ENCODE data around the gene PSMA5. TPM values are rescaled to one million over a fixed set of nuclear protein-coding genes. Genes with fewer than 3 reads are reported as not detected.

Gene PSMA5
- total RNA-seq, 4 donors from 2014 or later: 29.7 to 69.3 (median 50.4) TPM

- no peak for TF ChIP-seq POLR2A (IDR thresholded peaks at IDR 0.05)
- TF ChIP-seq, protein P1, sequence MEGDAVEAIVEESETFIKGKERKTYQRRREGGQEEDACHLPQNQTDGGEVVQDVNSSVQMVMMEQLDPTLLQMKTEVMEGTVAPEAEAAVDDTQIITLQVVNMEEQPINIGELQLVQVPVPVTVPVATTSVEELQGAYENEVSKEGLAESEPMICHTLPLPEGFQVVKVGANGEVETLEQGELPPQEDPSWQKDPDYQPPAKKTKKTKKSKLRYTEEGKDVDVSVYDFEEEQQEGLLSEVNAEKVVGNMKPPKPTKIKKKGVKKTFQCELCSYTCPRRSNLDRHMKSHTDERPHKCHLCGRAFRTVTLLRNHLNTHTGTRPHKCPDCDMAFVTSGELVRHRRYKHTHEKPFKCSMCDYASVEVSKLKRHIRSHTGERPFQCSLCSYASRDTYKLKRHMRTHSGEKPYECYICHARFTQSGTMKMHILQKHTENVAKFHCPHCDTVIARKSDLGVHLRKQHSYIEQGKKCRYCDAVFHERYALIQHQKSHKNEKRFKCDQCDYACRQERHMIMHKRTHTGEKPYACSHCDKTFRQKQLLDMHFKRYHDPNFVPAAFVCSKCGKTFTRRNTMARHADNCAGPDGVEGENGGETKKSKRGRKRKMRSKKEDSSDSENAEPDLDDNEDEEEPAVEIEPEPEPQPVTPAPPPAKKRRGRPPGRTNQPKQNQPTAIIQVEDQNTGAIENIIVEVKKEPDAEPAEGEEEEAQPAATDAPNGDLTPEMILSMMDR (IDR thresholded peaks at IDR 0.05): no peak
- H3K27me3 ChIP-seq: no peaks in the 10 kb centered on the region
- no peaks in the 10 kb centered on the region for H3K36me3 ChIP-seq
- no peak overlapping the region for H3K27ac ChIP-seq
- DNase-seq: no peak
- no peaks in the 10 kb centered on the region for H3K9me3 ChIP-seq
- H3K4me1 ChIP-seq: no peaks in the 10 kb centered on the region
- no peak overlapping the region for H3K4me3 ChIP-seq
Measured at GRCh38 chr1:109441069-109441468, 14.8 kb upstream of the PSMA5 start.

DNA sequence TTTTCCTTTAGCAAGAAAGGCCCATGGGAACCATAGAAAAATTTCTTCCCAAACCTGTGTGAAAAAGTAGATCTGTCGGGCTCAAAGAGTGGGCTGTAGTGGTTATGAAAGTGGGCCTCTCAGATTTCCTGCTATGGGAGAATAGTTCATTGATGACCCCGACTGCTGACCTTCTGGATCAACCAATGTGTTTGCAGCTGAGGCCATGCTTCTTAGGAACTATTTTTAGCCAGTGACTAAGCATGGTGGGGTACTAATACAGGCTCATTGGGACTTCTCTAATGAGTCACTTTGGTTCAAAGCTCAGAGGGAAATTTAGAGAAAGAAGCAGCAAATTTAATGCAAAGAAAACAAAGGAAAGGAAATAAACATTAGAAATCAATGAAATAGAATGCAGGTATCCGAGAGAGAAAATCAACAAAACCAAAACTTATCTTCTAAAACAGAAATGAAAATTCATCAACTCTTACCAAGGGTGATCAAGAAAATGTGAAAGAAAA is 12.6 kb upstream of the PSMA5 start:
- Histone ChIP-seq H3K27me3 (no peaks in the 10 kb centered on the region), H3K36me3 (no peaks in the 10 kb centered on the region), H3K4me1 (no peaks in the 10 kb centered on the region)

GRCh38 chr1:109434484-109434883 is 8.2 kb upstream of the PSMA5 start:
- no peaks in the 10 kb centered on the region for H3K9me3 ChIP-seq
- no peaks in the 10 kb centered on the region for H3K4me1 ChIP-seq
- TF ChIP-seq, protein P1 (IDR thresholded peaks at IDR 0.05): no peak
- TF ChIP-seq POLR2A (IDR thresholded peaks at IDR 0.05): no peak
- H3K36me3 ChIP-seq: no peaks in the 10 kb centered on the region
- no peaks in the 10 kb centered on the region for H3K27me3 ChIP-seq
- H3K4me3 ChIP-seq: no peak overlapping the region
- H3K27ac ChIP-seq: no peak overlapping the region
- no peak for DNase-seq

More for the DNA sequence above, 12.6 kb upstream of the PSMA5 start:
- no peak for DNase-seq
- Histone ChIP-seq H3K9me3 (no peaks in the 10 kb centered on the region), H3K4me3 (no peak overlapping the region), H3K27ac (no peak overlapping the region)
- TF ChIP-seq, protein P1 (IDR thresholded peaks at IDR 0.05): no peak
- no peak for TF ChIP-seq POLR2A (IDR thresholded peaks at IDR 0.05)

DNA sequence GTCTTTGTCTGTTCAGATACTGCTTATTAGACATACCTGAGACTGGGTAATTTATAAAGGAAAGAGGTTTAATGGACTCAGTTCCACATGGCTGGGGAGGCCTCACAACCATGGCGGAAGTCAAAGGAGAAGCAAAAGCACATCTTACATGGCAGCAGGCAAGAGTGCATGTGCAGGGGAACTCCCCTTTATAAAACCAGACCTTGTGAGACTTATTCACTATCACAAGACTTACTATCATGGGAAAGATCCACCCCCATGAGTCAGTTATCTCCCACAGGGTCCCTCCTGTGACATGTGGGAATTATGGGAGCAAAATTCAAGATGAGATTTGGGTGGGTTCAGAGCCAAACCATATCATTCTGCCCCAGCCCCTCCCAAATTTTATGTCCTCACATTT is 7.1 kb upstream of the PSMA5 start:
- Histone ChIP-seq H3K27me3 (no peaks in the 10 kb centered on the region), H3K27ac (no peak overlapping the region), H3K36me3 (no peaks in the 10 kb centered on the region), H3K4me1 (no peaks in the 10 kb centered on the region), H3K9me3 (no peaks in the 10 kb centered on the region), H3K4me3 (no peak overlapping the region)
- DNase-seq: no peak
- TF ChIP-seq POLR2A (IDR thresholded peaks at IDR 0.05): no peak
- TF ChIP-seq, protein P1 (IDR thresholded peaks at IDR 0.05): no peak

- DNase-seq: no peak
- Histone ChIP-seq H3K27me3 (no peaks in the 10 kb centered on the region), H3K27ac (no peak overlapping the region), H3K4me1 (peaks cover 0 to 6% (median 0%) of the 10 kb centered on the region in 4 donors), H3K36me3 (no peaks in the 10 kb centered on the region), H3K9me3 (no peaks in the 10 kb centered on the region), H3K4me3 (no peak overlapping the region)
- TF ChIP-seq POLR2A (IDR thresholded peaks at IDR 0.05): no peak
- TF ChIP-seq, protein P1 (IDR thresholded peaks at IDR 0.05): no peak
Measured at GRCh38 chr1:109432336-109432735, 6.1 kb upstream of the PSMA5 start.

DNA sequence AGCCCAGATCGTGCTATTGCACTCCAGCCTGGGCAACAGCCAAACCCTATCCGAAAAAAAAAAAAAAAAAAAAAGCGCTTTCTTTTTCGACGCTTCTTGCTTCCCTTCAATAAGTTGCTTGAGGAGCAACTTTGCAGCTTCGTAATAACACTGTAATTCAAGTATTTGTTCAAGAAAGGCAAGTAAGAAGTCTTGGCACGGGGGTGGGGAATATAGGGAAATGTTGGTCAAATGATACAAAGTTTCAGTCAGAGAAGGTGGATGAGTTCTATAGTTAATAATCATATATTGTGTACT is 871 bp upstream of the PSMA5 start:
- DNase-seq: no peak
- Histone ChIP-seq H3K9me3 (no peaks in the 10 kb centered on the region), H3K36me3 (no peaks in the 10 kb centered on the region), H3K4me1 (peaks cover 0 to 25% (median 9%) of the 10 kb centered on the region in 4 donors), H3K27me3 (no peaks in the 10 kb centered on the region), H3K4me3 (peak overlapping the region; percentile 53 to 91 (median 86)), H3K27ac (peak overlapping the region; percentile 76 to 96 (median 89))
- no peak for TF ChIP-seq POLR2A (IDR thresholded peaks at IDR 0.05)
- TF ChIP-seq, protein P1 (IDR thresholded peaks at IDR 0.05): no peak

Data from Peyer's patch (tissue), 4 donors.